ENCODE data around the gene FHOD1. TPM values are rescaled to one million over a fixed set of nuclear protein-coding genes. Genes with fewer than 3 reads are reported as not detected.
A peak's percentile ranks its signal among the peaks of the same experiment; 100 is the strongest.

FHOD1 gene
- total RNA-seq, 1 experiment from 2014 or later = 45.5 TPM

- Histone ChIP-seq H3K4me2 (ENCODE audit: low read length) (peak overlapping the region; percentile 92), H2AFZ (ENCODE audit: low read length) (peak overlapping the region; percentile 65; the same call in 1 of the 2 replicates), H3K27me3 (ENCODE audit: low read length) (no peaks in the 10 kb centered on the region), H3F3A (ENCODE audit: low read length, unreplicated experiment) (no peaks in the 10 kb centered on the region), H3K79me2 (ENCODE audit: low read length) (peaks cover 6% of the 10 kb centered on the region; the same call in 1 of the 2 replicates), H3K4me3 (ENCODE audit: low read length) (peak overlapping the region; percentile 71), H3K9me2 (replicated peaks; ENCODE audit: low read length) (no peaks in the 10 kb centered on the region), H3K36me3 (ENCODE audit: low read depth, low read length) (0 out of 2 replicates have a peak, but pooled peaks cover 4% of the 10 kb centered on the region), H3K27ac (ENCODE audit: low read length) (peak overlapping the region; percentile 99), H4K20me1 (ENCODE audit: low read length) (no peaks in the 10 kb centered on the region), H3K9me3 (ENCODE audit: low read length) (no peaks in the 10 kb centered on the region), H3K4me1 (ENCODE audit: insufficient read depth, low read length) (peaks cover 23% of the 10 kb centered on the region), H3K9ac (ENCODE audit: low read length) (peak overlapping the region; percentile 86)
- ChIA-PET CTCF (interaction anchor here (1.3 kb wide), 1 partner anchor 18 kb away, joined by 8 read pairs; no protein-coding TSS in a partner anchor), POLR2A (ENCODE audit: unreplicated experiment) (no interaction called here)
- peak; percentile 53 for ATAC-seq
- DNase-seq = peak; percentile 72
- intact Hi-C loops (cut with micrococcal nuclease) = loop anchor here (5.0 kb wide), 1 partner anchor 69 kb away; no protein-coding TSS in a partner anchor
- no peak for TF ChIP-seq EZH2 (IDR thresholded peaks at IDR 0.05; ENCODE audit: low read length, unreplicated experiment)
- no peak for TF ChIP-seq CTCF (conservative IDR thresholded peaks at IDR 0.05; ENCODE audit: low read depth, low read length)
- no peak for TF ChIP-seq EZH2phosphoT487 (IDR thresholded peaks at IDR 0.05; ENCODE audit: borderline replicate concordance, low read length)
- no TSS peak for BruUV-seq (replicated peaks)
These were observed 30.9 kb upstream of the FHOD1 start for GRCh38 chr16:67277999-67278772.

GRCh38 chr16:67277294-67277998 is 30.2 kb upstream of the FHOD1 start:
- peak overlapping the region; percentile 92 for H3K4me2 ChIP-seq (ENCODE audit: low read length)
- peak; percentile 91 for DNase-seq
- intact Hi-C loops (cut with micrococcal nuclease) = loop anchor here (5.0 kb wide), 1 partner anchor 70 kb away; no protein-coding TSS in a partner anchor
- BruUV-seq (replicated peaks) = TSS peak; percentile 36
- H4K20me1 ChIP-seq (ENCODE audit: low read length) = no peaks in the 10 kb centered on the region
- no peak overlapping the region for H2AFZ ChIP-seq (ENCODE audit: low read length)
- H3K9me3 ChIP-seq (ENCODE audit: low read length) = no peaks in the 10 kb centered on the region
- ChIA-PET POLR2A (ENCODE audit: unreplicated experiment) (interaction anchor here (0.7 kb wide), 1 partner anchor 41 kb away, joined by 3 read pairs; no protein-coding TSS in a partner anchor), CTCF (interaction anchor here (0.6 to 1.3 kb wide), 2 partner anchors 17 to 31 kb away, joined by 3 to 8 read pairs; no protein-coding TSS in a partner anchor)
- H3K9me2 ChIP-seq (replicated peaks; ENCODE audit: low read length) = no peaks in the 10 kb centered on the region
- no peaks in the 10 kb centered on the region for H3K27me3 ChIP-seq (ENCODE audit: low read length)
- peak overlapping the region; percentile 71 for H3K4me3 ChIP-seq (ENCODE audit: low read length)
- TF ChIP-seq CTCF (conservative IDR thresholded peaks at IDR 0.05; ENCODE audit: low read depth, low read length) (no peak), EZH2 (IDR thresholded peaks at IDR 0.05; ENCODE audit: low read length, unreplicated experiment) (no peak), EZH2phosphoT487 (IDR thresholded peaks at IDR 0.05; ENCODE audit: borderline replicate concordance, low read length) (no peak)
- no peaks in the 10 kb centered on the region for H3F3A ChIP-seq (ENCODE audit: low read length, unreplicated experiment)
- peak overlapping the region; percentile 86 for H3K9ac ChIP-seq (ENCODE audit: low read length)
- peak; percentile 68 for ATAC-seq
- 0 out of 2 replicates have a peak, but pooled peaks cover 4% of the 10 kb centered on the region for H3K36me3 ChIP-seq (ENCODE audit: low read depth, low read length)
- H3K27ac ChIP-seq (ENCODE audit: low read length) = peak overlapping the region; percentile 99
- H3K79me2 ChIP-seq (ENCODE audit: low read length) = peaks cover 6% of the 10 kb centered on the region; the same call in 1 of the 2 replicates
- peaks cover 23% of the 10 kb centered on the region for H3K4me1 ChIP-seq (ENCODE audit: insufficient read depth, low read length)
